Measurements from ENCODE around the gene MIA. TPM values are rescaled to one million over a fixed set of nuclear protein-coding genes. Genes with fewer than 3 reads are reported as not detected.

The MIA gene
- total and polyA plus RNA-seq, 9 of the 15 experiments (the other 6 are each of a cell fraction or from before 2014, with no cell fraction given): 0.21 TPM; not detected in 8

DNA sequence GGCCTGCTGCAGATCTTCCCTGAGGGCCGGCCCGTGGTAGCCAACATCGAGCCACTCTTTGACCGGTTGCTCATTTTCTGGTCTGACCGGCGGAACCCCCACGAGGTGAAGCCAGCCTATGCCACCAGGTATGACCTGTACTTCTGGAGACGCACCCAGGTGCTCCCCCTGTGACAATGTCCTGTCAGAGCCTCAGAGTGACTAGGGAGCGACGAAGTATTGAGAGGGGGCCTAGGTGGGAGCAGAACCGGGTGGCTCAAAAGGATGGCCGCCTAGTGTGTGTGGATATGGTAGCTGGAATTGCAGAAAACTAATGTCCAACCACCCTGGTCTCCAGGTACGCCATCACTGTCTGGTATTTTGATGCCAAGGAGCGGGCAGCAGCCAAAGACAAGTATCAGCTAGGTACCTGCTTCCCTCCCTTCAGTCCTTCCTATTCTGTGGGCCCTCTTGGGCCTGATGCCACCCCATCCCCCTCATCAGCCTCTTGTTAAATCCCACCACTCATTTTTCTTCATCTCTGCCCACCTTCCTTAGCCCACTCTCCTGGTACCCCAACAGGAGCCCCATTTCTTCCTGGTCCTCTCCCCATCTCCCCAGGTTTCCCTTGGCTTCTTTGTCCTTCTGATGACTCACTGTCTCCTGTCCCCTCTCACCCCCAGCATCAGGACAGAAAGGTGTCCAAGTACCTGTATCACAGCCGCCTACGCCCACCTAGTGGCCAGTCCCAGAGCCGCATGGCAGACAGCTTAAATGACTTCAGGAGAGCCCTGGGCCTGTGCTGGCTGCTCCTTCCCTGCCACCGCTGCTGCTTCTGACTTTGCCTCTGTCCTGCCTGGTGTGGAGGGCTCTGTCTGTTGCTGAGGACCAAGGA is 32.1 kb downstream of the MIA start (continued):
- TF ChIP-seq SIN3A (IDR thresholded peaks at IDR 0.05; ENCODE audit: borderline replicate concordance in 2 of 2, control insufficient read depth in 1 of 2, low read depth in 2 of 2, low read length in 2 of 2): 0 out of 4 replicates have a peak, but pooled peaks of 1 of the 2 experiments have one; percentile 5
- peak; percentile 7; the same call in 1 of the 2 replicates for TF ChIP-seq MTA3 (IDR thresholded peaks at IDR 0.05; ENCODE audit: borderline replicate concordance)
- TF ChIP-seq NFIC (IDR thresholded peaks at IDR 0.05): 0 out of 2 replicates have a peak, but pooled peaks have one; percentile 1
- peak; percentile 6 for TF ChIP-seq POLR2B (IDR thresholded peaks at IDR 0.05; ENCODE audit: low read depth, partially characterized antibody)
- no peak for TF ChIP-seq TRIM24 (IDR thresholded peaks at IDR 0.05)
- no peak for TF ChIP-seq ERF (CRISPR knock-in tag; IDR thresholded peaks at IDR 0.05)
- TF ChIP-seq KAT7 (CRISPR knock-in tag; IDR thresholded peaks at IDR 0.05; ENCODE audit: borderline replicate concordance): 0 out of 2 replicates have a peak, but pooled peaks have one; percentile 61
- 0 out of 2 replicates have a peak, but pooled peaks have one; percentile 2 for TF ChIP-seq ZBTB7A (IDR thresholded peaks at IDR 0.05; ENCODE audit: borderline replicate concordance, control insufficient read depth, low read depth, low read length)
- no peak for TF ChIP-seq PYGO2 (tag; IDR thresholded peaks at IDR 0.05)
- TF ChIP-seq NBN (IDR thresholded peaks at IDR 0.05; ENCODE audit: low read depth): 0 out of 2 replicates have a peak, but pooled peaks have one; percentile 6

- H4K20me1 ChIP-seq (replicated peaks; ENCODE audit: control insufficient read depth, insufficient read depth, low read length): peaks cover 40% of the 10 kb centered on the region
- TF ChIP-seq TCF7 (IDR thresholded peaks at IDR 0.05; ENCODE audit: borderline replicate concordance) (no peak), LARP7 (IDR thresholded peaks at IDR 0.05) (no peak), ZNF408 (CRISPR knock-in tag; IDR thresholded peaks at IDR 0.05; ENCODE audit: low read depth) (no peak), TRIM24 (IDR thresholded peaks at IDR 0.05) (no peak), NR3C1 (CRISPR knock-in tag; IDR thresholded peaks at IDR 0.05) (no peak), SNRNP70 (optimal IDR thresholded peaks at IDR 0.05; ENCODE audit: low read depth, low read length) (no peak), SETDB1 (IDR thresholded peaks at IDR 0.05; ENCODE audit: low read length) (no peak), ZNF212 (CRISPR knock-in tag; IDR thresholded peaks at IDR 0.05) (no peak)
- TF ChIP-seq, protein P1, sequence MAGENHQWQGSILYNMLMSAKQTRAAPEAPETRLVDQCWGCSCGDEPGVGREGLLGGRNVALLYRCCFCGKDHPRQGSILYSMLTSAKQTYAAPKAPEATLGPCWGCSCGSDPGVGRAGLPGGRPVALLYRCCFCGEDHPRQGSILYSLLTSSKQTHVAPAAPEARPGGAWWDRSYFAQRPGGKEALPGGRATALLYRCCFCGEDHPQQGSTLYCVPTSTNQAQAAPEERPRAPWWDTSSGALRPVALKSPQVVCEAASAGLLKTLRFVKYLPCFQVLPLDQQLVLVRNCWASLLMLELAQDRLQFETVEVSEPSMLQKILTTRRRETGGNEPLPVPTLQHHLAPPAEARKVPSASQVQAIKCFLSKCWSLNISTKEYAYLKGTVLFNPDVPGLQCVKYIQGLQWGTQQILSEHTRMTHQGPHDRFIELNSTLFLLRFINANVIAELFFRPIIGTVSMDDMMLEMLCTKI (IDR thresholded peaks at IDR 0.05; ENCODE audit: partially characterized antibody): no peak
These were observed 32.7 kb downstream of the MIA start for GRCh38 chr19:40808021-40808325.

More at GRCh38 chr19:40808021-40808325, 32.7 kb downstream of the MIA start:
- Histone ChIP-seq H3K9ac (ENCODE audit: insufficient read depth in 1 of 2, low read depth in 2 of 2, low read length in 2 of 2) (peak overlapping the region in 1 of 2 experiments; percentile 59; a peak in 1 of 4 replicates), H3K4me3 (no peak overlapping the region), H3K36me3 (ENCODE audit: control insufficient read depth, insufficient read depth, low read length) (peaks cover 67% of the 10 kb centered on the region), H3K27ac (ENCODE audit: extremely low read depth, low read depth, low read length) (no peak overlapping the region), H3K9me1 (ENCODE audit: control insufficient read depth, insufficient read depth, low read length) (peaks cover 18% of the 10 kb centered on the region), H3K79me2 (ENCODE audit: control insufficient read depth, insufficient read depth, low read length) (peaks cover 51% of the 10 kb centered on the region), H3K4me2 (ENCODE audit: insufficient read depth, low read length) (no peak overlapping the region), H2AFZ (ENCODE audit: low read depth, low read length) (no peak overlapping the region), H3K4me1 (replicated peaks in 1 of 2; ENCODE audit: control insufficient read depth in 2 of 2, insufficient read depth in 2 of 2, low read length in 2 of 2) (peaks cover 31 to 76% of the 10 kb centered on the region in 2 experiments), H3K27me3 (ENCODE audit: control insufficient read depth in 2 of 2, insufficient read depth in 2 of 2, low read length in 2 of 2) (no peaks in the 10 kb centered on the region), H3K9me3 (replicated peaks; ENCODE audit: control insufficient read depth, insufficient read depth, low read depth, low read length) (no peaks in the 10 kb centered on the region)
- 92% methylated on average over 2 of the region's 2 CpGs for WGBS (ENCODE audit: insufficient coverage, low coverage, missing lambda C conversion rate)
- DNase-seq (ENCODE audit: extremely low read depth in 1 of 4, low spot score in 3 of 4): no peak
- intact Hi-C loops (cut with micrococcal nuclease): loop anchor here (5.0 kb wide), 1 partner anchor 146 kb away; no protein-coding TSS in a partner anchor
- ChIA-PET CTCF (ENCODE audit: low intra/inter-chr PET ratio) (no interaction called here), POLR2A (interaction anchor here (0.7 to 3.7 kb wide), 6 partner anchors 10 to 456 kb away, joined by 3 to 26 read pairs (median 12); partner anchors contain the start of genes ACTMAP, EGLN2, HNRNPUL1 and RAB4B)
- in situ Hi-C loops (cut with MboI): no loop called here
- no peak for ATAC-seq
- no peak for FAIRE-seq
- BruUV-seq (replicated peaks): TSS peak; percentile 27

All from K562 (cell line).